GM12878 (cell line): Measurements from ENCODE around the gene OR2T3.
"Not testable (repeated sequence)": the region's sequence is repeated elsewhere in the genome, so short reads cannot be mapped to it uniquely, and the experiment has no call there.

Experiments used
- ETV6 ChIP-seq, 2 experiments: fragments of 450-650 bp in 1 of 2; IDR thresholded peaks in 1 of 2; conservative IDR thresholded peaks in 1 of 2; 2 replicates each; pipeline ENCODE4 v1.6.1; 2014; ENCODE audit warnings: antibody characterized with exemption in 1 of 2, borderline replicate concordance in 1 of 2, low read depth in 1 of 2, mild to moderate bottlenecking in 1 of 2, moderate library complexity in 1 of 2
- JUNB ChIP-seq: IDR thresholded peaks from 2 replicates; pipeline ENCODE4 v1.6.1; 2016; ENCODE audit warnings: antibody characterized with exemption, mild to moderate bottlenecking
- NFYB ChIP-seq: IDR thresholded peaks from 2 replicates; pipeline ENCODE4 v1.6.1; 2011; ENCODE audit warnings: low read depth, mild to moderate bottlenecking, low read length, improper control_type of control experiment, moderate library complexity; ENCODE audit not compliant: insufficient read depth
- POLR2A ChIP-seq: IDR thresholded peaks from 2 replicates; pipeline ENCODE4 v1.6.1; 2011; ENCODE audit warnings: low read depth, mild to moderate bottlenecking, low read length
- POLR2AphosphoS5 ChIP-seq: IDR thresholded peaks from 2 replicates; pipeline ENCODE4 v1.6.1; 2011; ENCODE audit warnings: mild to moderate bottlenecking, low read length, inconsistent platforms
- SREBF2 ChIP-seq: IDR thresholded peaks from 2 replicates; pipeline ENCODE4 v1.6.1; 2012; ENCODE audit warnings: mild to moderate bottlenecking, low read length
- SUZ12 ChIP-seq: fragments of 200-600 bp; sonication (generic); IDR thresholded peaks from one replicate; pipeline ENCODE4 v1.6.1; 2018; ENCODE audit warnings: antibody characterized with exemption, mild to moderate bottlenecking; ENCODE audit not compliant: unreplicated experiment
- TF ChIP-seq, protein P1 (sequence below), 3 experiments: IDR thresholded peaks in 2 of 3; conservative IDR thresholded peaks in 1 of 3; 2 replicates each; pipeline ENCODE4 v1.5.1; 2011; ENCODE audit warnings: low read depth in 3 of 3, low read length in 3 of 3, mild to moderate bottlenecking in 3 of 3, control low read depth in 2 of 3, moderate library complexity in 2 of 3, inconsistent platforms in 1 of 3, mixed read lengths in 1 of 3; ENCODE audit not compliant: control insufficient read depth in 2 of 3, insufficient read depth in 1 of 3; ENCODE audit errors: extremely low read depth in 1 of 3
- TF ChIP-seq, protein P2 (sequence below): IDR thresholded peaks from 2 replicates; pipeline ENCODE4 v1.6.1; 2012; ENCODE audit warnings: low read length, inconsistent platforms
- TF ChIP-seq, protein P3 (sequence below): fragments of 450-650 bp; IDR thresholded peaks from 2 replicates; pipeline ENCODE4 v1.6.1; 2017; ENCODE audit warnings: antibody characterized with exemption, mild to moderate bottlenecking, moderate library complexity
- TF ChIP-seq, protein P4 (sequence below): IDR thresholded peaks from 2 replicates; pipeline ENCODE4 v1.6.1; 2011; ENCODE audit warnings: mild to moderate bottlenecking, low read depth, low read length, moderate library complexity; ENCODE audit not compliant: insufficient replicate concordance
- TF ChIP-seq, protein P5 (sequence below): IDR thresholded peaks from 2 replicates; pipeline ENCODE4 v1.6.1; 2011; ENCODE audit warnings: borderline replicate concordance, low read depth, mild to moderate bottlenecking, moderate library complexity, low read length; ENCODE audit not compliant: insufficient read depth, poor library complexity, severe bottlenecking

DNA sequence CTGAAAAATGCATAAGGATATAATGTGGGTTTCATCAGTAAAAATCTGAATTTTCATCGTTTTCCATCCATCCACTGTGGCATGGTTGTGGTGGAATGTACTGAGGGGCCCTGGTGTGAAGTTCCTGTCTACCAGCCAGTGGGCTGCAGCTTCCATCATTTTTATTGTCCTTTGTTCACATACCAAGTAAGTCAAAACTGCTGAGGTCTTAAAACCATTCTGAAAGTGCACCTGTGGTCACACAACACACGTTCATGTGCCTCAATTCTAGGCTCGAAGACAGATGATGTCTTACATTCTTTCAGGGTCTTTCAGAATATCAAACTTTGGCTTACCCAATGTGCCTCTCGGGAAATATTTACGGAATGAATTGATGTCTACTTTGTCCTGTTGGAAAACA is 33.9 kb upstream of the OR2T3 start:
- TF ChIP-seq, protein P1, sequence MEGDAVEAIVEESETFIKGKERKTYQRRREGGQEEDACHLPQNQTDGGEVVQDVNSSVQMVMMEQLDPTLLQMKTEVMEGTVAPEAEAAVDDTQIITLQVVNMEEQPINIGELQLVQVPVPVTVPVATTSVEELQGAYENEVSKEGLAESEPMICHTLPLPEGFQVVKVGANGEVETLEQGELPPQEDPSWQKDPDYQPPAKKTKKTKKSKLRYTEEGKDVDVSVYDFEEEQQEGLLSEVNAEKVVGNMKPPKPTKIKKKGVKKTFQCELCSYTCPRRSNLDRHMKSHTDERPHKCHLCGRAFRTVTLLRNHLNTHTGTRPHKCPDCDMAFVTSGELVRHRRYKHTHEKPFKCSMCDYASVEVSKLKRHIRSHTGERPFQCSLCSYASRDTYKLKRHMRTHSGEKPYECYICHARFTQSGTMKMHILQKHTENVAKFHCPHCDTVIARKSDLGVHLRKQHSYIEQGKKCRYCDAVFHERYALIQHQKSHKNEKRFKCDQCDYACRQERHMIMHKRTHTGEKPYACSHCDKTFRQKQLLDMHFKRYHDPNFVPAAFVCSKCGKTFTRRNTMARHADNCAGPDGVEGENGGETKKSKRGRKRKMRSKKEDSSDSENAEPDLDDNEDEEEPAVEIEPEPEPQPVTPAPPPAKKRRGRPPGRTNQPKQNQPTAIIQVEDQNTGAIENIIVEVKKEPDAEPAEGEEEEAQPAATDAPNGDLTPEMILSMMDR (IDR thresholded peaks at IDR 0.05 in 2 of 3, conservative IDR thresholded peaks at IDR 0.05 in 1 of 3; ENCODE audit: control insufficient read depth in 2 of 3, extremely low read depth in 1 of 3, insufficient read depth in 1 of 3, low read depth in 3 of 3, low read length in 3 of 3) = not testable (repeated sequence)
- TF ChIP-seq, protein P2, sequence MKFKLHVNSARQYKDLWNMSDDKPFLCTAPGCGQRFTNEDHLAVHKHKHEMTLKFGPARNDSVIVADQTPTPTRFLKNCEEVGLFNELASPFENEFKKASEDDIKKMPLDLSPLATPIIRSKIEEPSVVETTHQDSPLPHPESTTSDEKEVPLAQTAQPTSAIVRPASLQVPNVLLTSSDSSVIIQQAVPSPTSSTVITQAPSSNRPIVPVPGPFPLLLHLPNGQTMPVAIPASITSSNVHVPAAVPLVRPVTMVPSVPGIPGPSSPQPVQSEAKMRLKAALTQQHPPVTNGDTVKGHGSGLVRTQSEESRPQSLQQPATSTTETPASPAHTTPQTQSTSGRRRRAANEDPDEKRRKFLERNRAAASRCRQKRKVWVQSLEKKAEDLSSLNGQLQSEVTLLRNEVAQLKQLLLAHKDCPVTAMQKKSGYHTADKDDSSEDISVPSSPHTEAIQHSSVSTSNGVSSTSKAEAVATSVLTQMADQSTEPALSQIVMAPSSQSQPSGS = not testable (repeated sequence)
- not testable (repeated sequence) for TF ChIP-seq SREBF2; ETV6 (conservative IDR thresholded peaks at IDR 0.05 in 1 of 2, IDR thresholded peaks at IDR 0.05 in 1 of 2; ENCODE audit: borderline replicate concordance in 1 of 2, low read depth in 1 of 2); POLR2AphosphoS5; JUNB; POLR2A; NFYB; SUZ12
- TF ChIP-seq, protein P3, sequence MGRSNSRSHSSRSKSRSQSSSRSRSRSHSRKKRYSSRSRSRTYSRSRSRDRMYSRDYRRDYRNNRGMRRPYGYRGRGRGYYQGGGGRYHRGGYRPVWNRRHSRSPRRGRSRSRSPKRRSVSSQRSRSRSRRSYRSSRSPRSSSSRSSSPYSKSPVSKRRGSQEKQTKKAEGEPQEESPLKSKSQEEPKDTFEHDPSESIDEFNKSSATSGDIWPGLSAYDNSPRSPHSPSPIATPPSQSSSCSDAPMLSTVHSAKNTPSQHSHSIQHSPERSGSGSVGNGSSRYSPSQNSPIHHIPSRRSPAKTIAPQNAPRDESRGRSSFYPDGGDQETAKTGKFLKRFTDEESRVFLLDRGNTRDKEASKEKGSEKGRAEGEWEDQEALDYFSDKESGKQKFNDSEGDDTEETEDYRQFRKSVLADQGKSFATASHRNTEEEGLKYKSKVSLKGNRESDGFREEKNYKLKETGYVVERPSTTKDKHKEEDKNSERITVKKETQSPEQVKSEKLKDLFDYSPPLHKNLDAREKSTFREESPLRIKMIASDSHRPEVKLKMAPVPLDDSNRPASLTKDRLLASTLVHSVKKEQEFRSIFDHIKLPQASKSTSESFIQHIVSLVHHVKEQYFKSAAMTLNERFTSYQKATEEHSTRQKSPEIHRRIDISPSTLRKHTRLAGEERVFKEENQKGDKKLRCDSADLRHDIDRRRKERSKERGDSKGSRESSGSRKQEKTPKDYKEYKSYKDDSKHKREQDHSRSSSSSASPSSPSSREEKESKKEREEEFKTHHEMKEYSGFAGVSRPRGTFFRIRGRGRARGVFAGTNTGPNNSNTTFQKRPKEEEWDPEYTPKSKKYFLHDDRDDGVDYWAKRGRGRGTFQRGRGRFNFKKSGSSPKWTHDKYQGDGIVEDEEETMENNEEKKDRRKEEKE = not testable (repeated sequence)
- TF ChIP-seq, protein P4, sequence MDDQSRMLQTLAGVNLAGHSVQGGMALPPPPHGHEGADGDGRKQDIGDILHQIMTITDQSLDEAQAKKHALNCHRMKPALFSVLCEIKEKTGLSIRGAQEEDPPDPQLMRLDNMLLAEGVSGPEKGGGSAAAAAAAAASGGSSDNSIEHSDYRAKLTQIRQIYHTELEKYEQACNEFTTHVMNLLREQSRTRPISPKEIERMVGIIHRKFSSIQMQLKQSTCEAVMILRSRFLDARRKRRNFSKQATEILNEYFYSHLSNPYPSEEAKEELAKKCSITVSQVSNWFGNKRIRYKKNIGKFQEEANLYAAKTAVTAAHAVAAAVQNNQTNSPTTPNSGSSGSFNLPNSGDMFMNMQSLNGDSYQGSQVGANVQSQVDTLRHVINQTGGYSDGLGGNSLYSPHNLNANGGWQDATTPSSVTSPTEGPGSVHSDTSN = not testable (repeated sequence)
- TF ChIP-seq, protein P5, sequence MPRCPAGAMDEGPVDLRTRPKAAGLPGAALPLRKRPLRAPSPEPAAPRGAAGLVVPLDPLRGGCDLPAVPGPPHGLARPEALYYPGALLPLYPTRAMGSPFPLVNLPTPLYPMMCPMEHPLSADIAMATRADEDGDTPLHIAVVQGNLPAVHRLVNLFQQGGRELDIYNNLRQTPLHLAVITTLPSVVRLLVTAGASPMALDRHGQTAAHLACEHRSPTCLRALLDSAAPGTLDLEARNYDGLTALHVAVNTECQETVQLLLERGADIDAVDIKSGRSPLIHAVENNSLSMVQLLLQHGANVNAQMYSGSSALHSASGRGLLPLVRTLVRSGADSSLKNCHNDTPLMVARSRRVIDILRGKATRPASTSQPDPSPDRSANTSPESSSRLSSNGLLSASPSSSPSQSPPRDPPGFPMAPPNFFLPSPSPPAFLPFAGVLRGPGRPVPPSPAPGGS = not testable (repeated sequence)
